SK-N-SH (cell line): ENCODE measurements around the gene KCTD17.

Source experiments
- CTCF ChIP-seq: fragments of 200-600 bp; sonication (generic); IDR thresholded peaks from 2 replicates; pipeline ENCODE4 v1.6.1; 2017; ENCODE audit warnings: antibody characterized with exemption, mild to moderate bottlenecking, moderate library complexity
- EP300 ChIP-seq, 2 experiments: IDR thresholded peaks; 2 replicates each; pipeline versions ENCODE4 v1.4.0 to v1.6.1; 2012; ENCODE audit warnings: borderline replicate concordance in 1 of 2, low read depth in 1 of 2, low read length in 1 of 2
- FOXJ3 ChIP-seq: sonication (generic); formaldehyde crosslinking; IDR thresholded peaks from 2 replicates; pipeline ENCODE4 v1.5.1; 2020; ENCODE audit warnings: mild to moderate bottlenecking, missing genetic modification reagents
- POLR2AphosphoS5 ChIP-seq: IDR thresholded peaks from 2 replicates; pipeline ENCODE4 v1.6.1; 2012; ENCODE audit warnings: low read depth, low read length

- no peak for TF ChIP-seq CTCF
- TF ChIP-seq EP300 (IDR thresholded peaks at IDR 0.05; ENCODE audit: borderline replicate concordance in 1 of 2, low read depth in 1 of 2, low read length in 1 of 2), result no peak
- no peak for TF ChIP-seq FOXJ3 (CRISPR knock-in tag)
- no peak for TF ChIP-seq POLR2AphosphoS5
These were observed 5.7 kb downstream of the KCTD17 start for GRCh38 chr22:37057226-37057625.
